ENCODE measurements around the gene FAM89A. TPM values are rescaled to one million over a fixed set of nuclear protein-coding genes. Genes with fewer than 3 reads are reported as not detected.
"Not testable (repeated sequence)": the region's sequence is repeated elsewhere in the genome, so short reads cannot be mapped to it uniquely, and the experiment has no call there.

The FAM89A gene
- total RNA-seq, 2 experiments from 2014 or later: 11.1 to 14.2 TPM

GRCh38 chr1:230986976-230987375, 53.1 kb downstream of the FAM89A start:
- ATAC-seq (no peak), DNase-seq (no peak)
- intact Hi-C loops (cut with micrococcal nuclease): no loop called here
- Mint-ChIP-seq H3K27me3 (no peaks in the 10 kb centered on the region), H3K27ac (no peak overlapping the region), H3K36me3 (ENCODE audit: low read depth) (peaks cover 17% of the 10 kb centered on the region), H3K4me1 (ENCODE audit: low read depth) (peaks cover 10% of the 10 kb centered on the region), H3K9me3 (no peaks in the 10 kb centered on the region), H3K4me3 (no peak overlapping the region)
- ChIA-PET CTCF (no interaction called here), POLR2A (no interaction called here)
- no peak for TF ChIP-seq CTCF (IDR thresholded peaks at IDR 0.05)

GRCh38 chr1:230985711-230986110, 54.3 kb downstream of the FAM89A start:
- intact Hi-C loops (cut with micrococcal nuclease): no loop called here
- Mint-ChIP-seq H3K4me3 (no peak overlapping the region), H3K4me1 (ENCODE audit: low read depth) (peaks cover 10% of the 10 kb centered on the region), H3K36me3 (ENCODE audit: low read depth) (peaks cover 12% of the 10 kb centered on the region), H3K9me3 (no peaks in the 10 kb centered on the region), H3K27ac (no peak overlapping the region), H3K27me3 (no peaks in the 10 kb centered on the region)
- ATAC-seq (no peak), DNase-seq (no peak)
- TF ChIP-seq CTCF (IDR thresholded peaks at IDR 0.05): no peak
- ChIA-PET CTCF (interaction anchor here (0.6 to 0.7 kb wide), 2 partner anchors 9 to 68 kb away, joined by 3 to 4 read pairs; no protein-coding TSS in a partner anchor), POLR2A (no interaction called here)

- ATAC-seq; intact Hi-C loops (cut with micrococcal nuclease); H3K27ac Mint-ChIP-seq; H3K9me3 Mint-ChIP-seq; DNase-seq; H3K27me3 Mint-ChIP-seq; POLR2A ChIA-PET; H3K4me3 Mint-ChIP-seq: not testable (repeated sequence)
- CTCF ChIA-PET: interaction anchor here (0.6 kb wide), 1 partner anchor 67 kb away, joined by 4 read pairs; no protein-coding TSS in a partner anchor
- Mint-ChIP-seq H3K4me1 (ENCODE audit: low read depth) (peaks cover 15% of the 10 kb centered on the region), H3K36me3 (ENCODE audit: low read depth) (peaks cover 14% of the 10 kb centered on the region)
Observed at GRCh38 chr1:230984622-230985515, 55.2 kb downstream of the FAM89A start.

GRCh38 chr1:230983811-230984210, 56.2 kb downstream of the FAM89A start:
- no peak for DNase-seq
- ATAC-seq: no peak
- Mint-ChIP-seq H3K9me3 (no peaks in the 10 kb centered on the region), H3K27ac (no peak overlapping the region), H3K4me1 (ENCODE audit: low read depth) (peaks cover 18% of the 10 kb centered on the region), H3K4me3 (no peak overlapping the region), H3K27me3 (no peaks in the 10 kb centered on the region), H3K36me3 (ENCODE audit: low read depth) (peaks cover 13% of the 10 kb centered on the region)
- TF ChIP-seq CTCF (IDR thresholded peaks at IDR 0.05): no peak
- CTCF ChIA-PET: no interaction called here
- intact Hi-C loops (cut with micrococcal nuclease): no loop called here
- POLR2A ChIA-PET: no interaction called here

GRCh38 chr1:230982696-230983095, 57.4 kb downstream of the FAM89A start:
- Mint-ChIP-seq H3K9me3 (no peaks in the 10 kb centered on the region), H3K36me3 (ENCODE audit: low read depth) (peaks cover 13% of the 10 kb centered on the region), H3K27me3 (no peaks in the 10 kb centered on the region), H3K4me1 (ENCODE audit: low read depth) (peaks cover 18% of the 10 kb centered on the region), H3K27ac (no peak overlapping the region), H3K4me3 (no peak overlapping the region)
- intact Hi-C loops (cut with micrococcal nuclease): no loop called here
- POLR2A ChIA-PET: no interaction called here
- no peak for DNase-seq
- CTCF ChIA-PET: interaction anchor here (1.7 kb wide), 1 partner anchor 66 kb away, joined by 4 read pairs; no protein-coding TSS in a partner anchor
- ATAC-seq: no peak
- no peak for TF ChIP-seq CTCF (IDR thresholded peaks at IDR 0.05)

All from activated CD8-positive, alpha-beta T cell treated with anti-CD3 and anti-CD28 coated beads for 36 hours (primary cell).